ENCODE results near the gene ADNP. TPM values are rescaled to one million over a fixed set of nuclear protein-coding genes. Genes with fewer than 3 reads are reported as not detected.

Gene ADNP
- total and polyA plus RNA-seq, 2 of the 13 experiments (the other 11 are each of a cell fraction or from before 2014, with no cell fraction given), result 21.0 to 21.5 TPM

DNA sequence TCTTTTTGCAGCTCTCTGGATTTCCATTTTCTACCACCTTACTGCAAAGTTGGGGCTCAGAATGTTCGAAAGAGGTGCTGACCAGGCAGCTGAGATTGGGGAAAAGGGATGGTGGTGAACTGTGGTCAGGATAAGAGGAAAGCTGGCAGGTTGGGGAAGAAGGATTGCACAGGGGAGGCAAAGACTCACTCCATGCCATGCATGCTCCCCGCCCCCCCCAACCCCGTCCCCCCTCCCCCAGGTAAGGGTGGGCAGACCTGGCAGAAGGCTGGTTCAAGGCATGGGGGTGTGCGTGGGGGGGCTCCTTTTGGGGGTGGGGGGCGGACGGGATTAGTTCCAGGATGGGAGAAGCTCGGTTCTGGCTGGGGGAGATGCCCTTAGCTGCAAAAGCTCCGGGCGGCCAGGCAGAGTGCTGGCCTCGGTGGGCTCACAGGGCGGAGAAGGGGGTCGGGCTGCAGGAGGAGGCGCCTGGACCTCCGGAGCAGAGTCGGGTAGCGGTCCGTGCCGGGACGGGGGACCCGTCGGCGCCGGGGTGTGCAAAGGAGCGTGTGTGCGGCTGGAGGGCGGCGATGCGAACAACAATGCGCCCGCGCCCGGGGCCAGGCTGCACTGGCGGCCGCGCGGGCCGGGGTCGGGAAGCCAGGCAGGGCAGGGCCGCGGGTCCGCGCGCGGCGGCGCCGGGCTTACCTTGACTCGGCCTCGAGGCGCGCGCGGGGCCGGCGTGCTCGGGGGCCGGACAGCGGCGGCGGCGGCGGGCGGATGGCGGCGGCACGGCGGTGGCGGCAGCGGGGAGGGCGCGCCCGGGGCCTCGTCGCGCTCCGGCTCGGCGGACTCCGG, 880 bp downstream of the ADNP start (continued):
- TF ChIP-seq SIN3A (IDR thresholded peaks at IDR 0.05; ENCODE audit: borderline replicate concordance, low read depth, low read length) (0 out of 2 replicates have a peak, but pooled peaks have one; percentile 6), PRMT3 (CRISPR knock-in tag; IDR thresholded peaks at IDR 0.05; ENCODE audit: borderline replicate concordance, low read depth) (0 out of 2 replicates have a peak, but pooled peaks have one; percentile 55), PCBP2 (optimal IDR thresholded peaks at IDR 0.05; ENCODE audit: low read depth, low read length, poor library complexity, severe bottlenecking) (peak; percentile 30), SRY (CRISPR knock-in tag; IDR thresholded peaks at IDR 0.05) (peak; percentile 52; the same call in 1 of the 2 replicates), ZNF331 (CRISPR knock-in tag; IDR thresholded peaks at IDR 0.05) (0 out of 2 replicates have a peak, but pooled peaks have one; percentile 12), ZFYVE20 (CRISPR knock-in tag; IDR thresholded peaks at IDR 0.05; ENCODE audit: borderline replicate concordance, low read depth) (peak; percentile 47; the same call in 1 of the 2 replicates), ZNF124 (CRISPR knock-in tag; IDR thresholded peaks at IDR 0.05) (0 out of 2 replicates have a peak, but pooled peaks have one; percentile 14), ZNF552 (CRISPR knock-in tag; IDR thresholded peaks at IDR 0.05; ENCODE audit: borderline replicate concordance) (no peak), RAD21 (CRISPR knock-in tag; IDR thresholded peaks at IDR 0.05) (peak; percentile 46), KDM2A (CRISPR knock-in tag; IDR thresholded peaks at IDR 0.05; ENCODE audit: borderline replicate concordance, low read depth) (0 out of 2 replicates have a peak, but pooled peaks have one; percentile 23), ZNF234 (CRISPR knock-in tag; conservative IDR thresholded peaks at IDR 0.05) (0 out of 2 replicates have a peak, but pooled peaks have one; percentile 29), ZFAT (CRISPR knock-in tag; conservative IDR thresholded peaks at IDR 0.05) (no peak), SSRP1 (CRISPR knock-in tag; IDR thresholded peaks at IDR 0.05) (no peak), KLF12 (CRISPR knock-in tag; IDR thresholded peaks at IDR 0.05; ENCODE audit: borderline replicate concordance) (0 out of 2 replicates have a peak, but pooled peaks have one; percentile 35), NRL (CRISPR knock-in tag; IDR thresholded peaks at IDR 0.05; ENCODE audit: borderline replicate concordance) (0 out of 2 replicates have a peak, but pooled peaks have one; percentile 16), ZSCAN21 (CRISPR knock-in tag; IDR thresholded peaks at IDR 0.05; ENCODE audit: borderline replicate concordance) (peak; percentile 2; the same call in 1 of the 2 replicates), HNRNPK (IDR thresholded peaks at IDR 0.05; ENCODE audit: low read depth, low read length, poor library complexity, severe bottlenecking) (peak; percentile 64), SALL2 (CRISPR knock-in tag; IDR thresholded peaks at IDR 0.05) (0 out of 2 replicates have a peak, but pooled peaks have one; percentile 22)
- TF ChIP-seq, protein P1, sequence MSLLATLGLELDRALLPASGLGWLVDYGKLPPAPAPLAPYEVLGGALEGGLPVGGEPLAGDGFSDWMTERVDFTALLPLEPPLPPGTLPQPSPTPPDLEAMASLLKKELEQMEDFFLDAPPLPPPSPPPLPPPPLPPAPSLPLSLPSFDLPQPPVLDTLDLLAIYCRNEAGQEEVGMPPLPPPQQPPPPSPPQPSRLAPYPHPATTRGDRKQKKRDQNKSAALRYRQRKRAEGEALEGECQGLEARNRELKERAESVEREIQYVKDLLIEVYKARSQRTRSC (CRISPR knock-in tag; IDR thresholded peaks at IDR 0.05; ENCODE audit: low read depth), result no peak
- TF ChIP-seq, protein P2, sequence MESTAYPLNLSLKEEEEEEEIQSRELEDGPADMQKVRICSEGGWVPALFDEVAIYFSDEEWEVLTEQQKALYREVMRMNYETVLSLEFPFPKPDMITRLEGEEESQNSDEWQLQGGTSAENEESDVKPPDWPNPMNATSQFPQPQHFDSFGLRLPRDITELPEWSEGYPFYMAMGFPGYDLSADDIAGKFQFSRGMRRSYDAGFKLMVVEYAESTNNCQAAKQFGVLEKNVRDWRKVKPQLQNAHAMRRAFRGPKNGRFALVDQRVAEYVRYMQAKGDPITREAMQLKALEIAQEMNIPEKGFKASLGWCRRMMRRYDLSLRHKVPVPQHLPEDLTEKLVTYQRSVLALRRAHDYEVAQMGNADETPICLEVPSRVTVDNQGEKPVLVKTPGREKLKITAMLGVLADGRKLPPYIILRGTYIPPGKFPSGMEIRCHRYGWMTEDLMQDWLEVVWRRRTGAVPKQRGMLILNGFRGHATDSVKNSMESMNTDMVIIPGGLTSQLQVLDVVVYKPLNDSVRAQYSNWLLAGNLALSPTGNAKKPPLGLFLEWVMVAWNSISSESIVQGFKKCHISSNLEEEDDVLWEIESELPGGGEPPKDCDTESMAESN (CRISPR knock-in tag; conservative IDR thresholded peaks at IDR 0.05), result 0 out of 2 replicates have a peak, but pooled peaks have one; percentile 7
- TF ChIP-seq, protein P3, sequence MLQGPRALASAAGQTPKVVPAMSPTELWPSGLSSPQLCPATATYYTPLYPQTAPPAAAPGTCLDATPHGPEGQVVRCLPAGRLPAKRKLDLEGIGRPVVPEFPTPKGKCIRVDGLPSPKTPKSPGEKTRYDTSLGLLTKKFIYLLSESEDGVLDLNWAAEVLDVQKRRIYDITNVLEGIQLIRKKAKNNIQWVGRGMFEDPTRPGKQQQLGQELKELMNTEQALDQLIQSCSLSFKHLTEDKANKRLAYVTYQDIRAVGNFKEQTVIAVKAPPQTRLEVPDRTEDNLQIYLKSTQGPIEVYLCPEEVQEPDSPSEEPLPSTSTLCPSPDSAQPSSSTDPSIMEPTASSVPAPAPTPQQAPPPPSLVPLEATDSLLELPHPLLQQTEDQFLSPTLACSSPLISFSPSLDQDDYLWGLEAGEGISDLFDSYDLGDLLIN (CRISPR knock-in tag; IDR thresholded peaks at IDR 0.05; ENCODE audit: borderline replicate concordance), result 0 out of 2 replicates have a peak, but pooled peaks have one; percentile 24
- TF ChIP-seq, protein P4, sequence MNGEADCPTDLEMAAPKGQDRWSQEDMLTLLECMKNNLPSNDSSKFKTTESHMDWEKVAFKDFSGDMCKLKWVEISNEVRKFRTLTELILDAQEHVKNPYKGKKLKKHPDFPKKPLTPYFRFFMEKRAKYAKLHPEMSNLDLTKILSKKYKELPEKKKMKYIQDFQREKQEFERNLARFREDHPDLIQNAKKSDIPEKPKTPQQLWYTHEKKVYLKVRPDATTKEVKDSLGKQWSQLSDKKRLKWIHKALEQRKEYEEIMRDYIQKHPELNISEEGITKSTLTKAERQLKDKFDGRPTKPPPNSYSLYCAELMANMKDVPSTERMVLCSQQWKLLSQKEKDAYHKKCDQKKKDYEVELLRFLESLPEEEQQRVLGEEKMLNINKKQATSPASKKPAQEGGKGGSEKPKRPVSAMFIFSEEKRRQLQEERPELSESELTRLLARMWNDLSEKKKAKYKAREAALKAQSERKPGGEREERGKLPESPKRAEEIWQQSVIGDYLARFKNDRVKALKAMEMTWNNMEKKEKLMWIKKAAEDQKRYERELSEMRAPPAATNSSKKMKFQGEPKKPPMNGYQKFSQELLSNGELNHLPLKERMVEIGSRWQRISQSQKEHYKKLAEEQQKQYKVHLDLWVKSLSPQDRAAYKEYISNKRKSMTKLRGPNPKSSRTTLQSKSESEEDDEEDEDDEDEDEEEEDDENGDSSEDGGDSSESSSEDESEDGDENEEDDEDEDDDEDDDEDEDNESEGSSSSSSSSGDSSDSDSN (CRISPR knock-in tag; IDR thresholded peaks at IDR 0.05), result peak; percentile 50

All from HepG2 (cell line).